DOHH2 (cell line): ENCODE measurements around the gene MEI4.

Source experiments
- H3F3A ChIP-seq: fragments of 200-600 bp; sonication (generic), shearing (Covaris generic); 2 replicates; pipeline ENCODE4 v1.6.0; 2016; ENCODE audit warnings: antibody characterized with exemption, mild to moderate bottlenecking; ENCODE audit not compliant: control insufficient read depth, insufficient read depth
- H3K27ac ChIP-seq: fragments of 200-600 bp; sonication (generic); 2 replicates; pipeline ENCODE4 v1.5.1; 2014; ENCODE audit warnings: low read depth, mild to moderate bottlenecking, low read length, moderate library complexity
- H3K27me3 ChIP-seq: fragments of 200-600 bp; sonication (generic); 2 replicates; pipeline ENCODE4 v1.6.1; 2014; ENCODE audit warnings: mild to moderate bottlenecking, low read length, mixed read lengths; ENCODE audit not compliant: control insufficient read depth
- H3K36me3 ChIP-seq: fragments of 200-600 bp; sonication (generic); 2 replicates; pipeline ENCODE4 v1.6.1; 2014; ENCODE audit warnings: mild to moderate bottlenecking, low read length, moderate library complexity, mixed read lengths; ENCODE audit not compliant: control insufficient read depth
- H3K4me1 ChIP-seq: fragments of 200-600 bp; sonication (generic); 2 replicates; pipeline ENCODE4 v1.6.1; 2014; ENCODE audit warnings: mild to moderate bottlenecking, low read length, mixed read lengths; ENCODE audit not compliant: control insufficient read depth
- H3K4me2 ChIP-seq: fragments of 200-600 bp; sonication (generic); 2 replicates; pipeline ENCODE4 v1.6.0; 2014; ENCODE audit warnings: mild to moderate bottlenecking, low read length, moderate library complexity
- H3K4me3 ChIP-seq: fragments of 200-600 bp; sonication (generic); 2 replicates; pipeline ENCODE4 v1.5.1; 2014; ENCODE audit warnings: mild to moderate bottlenecking, low read length, mixed read lengths
- H3K79me2 ChIP-seq: fragments of 200-600 bp; sonication (generic); 2 replicates; pipeline ENCODE4 v1.6.1; 2014; ENCODE audit warnings: mild to moderate bottlenecking, low read length, mixed read lengths; ENCODE audit not compliant: control insufficient read depth
- H3K9me2 ChIP-seq: fragments of 200-600 bp; sonication (generic); replicated peaks from 2 replicates; pipeline ENCODE4 v1.6.1; 2014; ENCODE audit warnings: mild to moderate bottlenecking, low read length, mixed read lengths; ENCODE audit not compliant: control insufficient read depth
- H3K9me3 ChIP-seq: fragments of 200-600 bp; sonication (generic); 2 replicates; pipeline ENCODE4 v1.6.1; 2014; ENCODE audit warnings: antibody characterized with exemption, low read length, mixed read lengths; ENCODE audit not compliant: control insufficient read depth, insufficient read depth
- H4K20me1 ChIP-seq: fragments of 200-600 bp; sonication (generic); 2 replicates; pipeline ENCODE4 v1.6.0; 2014; ENCODE audit warnings: low read depth, mild to moderate bottlenecking, antibody characterized with exemption, low read length, moderate library complexity; ENCODE audit not compliant: control insufficient read depth, insufficient read depth
- CTCF ChIP-seq: fragments of 200-600 bp; sonication (generic); IDR thresholded peaks from one replicate; pipeline ENCODE4 v1.5.1; 2014; ENCODE audit warnings: antibody characterized with exemption, mild to moderate bottlenecking, low read depth, low read length; ENCODE audit not compliant: poor library complexity, severe bottlenecking
- EZH2phosphoT487 ChIP-seq: fragments of 200-600 bp; sonication (generic); IDR thresholded peaks from 2 replicates; pipeline ENCODE4 v1.6.1; 2017; ENCODE audit warnings: borderline replicate concordance, mild to moderate bottlenecking, antibody characterized with exemption, low read length, moderate library complexity, mixed read lengths

MEI4 gene

DNA sequence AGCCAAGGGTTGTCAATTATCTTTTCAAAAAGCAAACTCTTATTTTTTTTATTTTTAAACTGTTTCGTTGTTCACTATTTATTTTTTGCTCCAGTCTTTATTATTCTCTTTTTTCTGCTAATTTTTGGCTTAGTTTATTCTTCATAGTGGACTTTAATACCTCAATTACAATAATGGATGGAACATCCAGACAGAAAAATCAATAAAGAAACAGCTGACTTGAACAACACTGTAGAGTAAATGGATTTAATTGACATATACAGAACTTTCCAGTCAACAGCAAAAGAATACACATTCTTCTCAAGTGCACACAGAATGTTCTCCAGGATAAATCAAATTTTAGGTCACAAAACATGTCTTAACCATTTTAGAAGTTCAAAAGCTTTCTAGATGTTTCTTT is 111.5 kb downstream of the MEI4 start:
- H3K4me2 ChIP-seq = no peak overlapping the region
- no peaks in the 10 kb centered on the region for H3K36me3 ChIP-seq
- no peaks in the 10 kb centered on the region for H3K9me2 ChIP-seq
- no peaks in the 10 kb centered on the region for H3K4me1 ChIP-seq
- H3K4me3 ChIP-seq = no peak overlapping the region
- no peaks in the 10 kb centered on the region for H3F3A ChIP-seq
- TF ChIP-seq CTCF (no peak), EZH2phosphoT487 (no peak)
- no peaks in the 10 kb centered on the region for H3K79me2 ChIP-seq
- H3K27ac ChIP-seq = no peak overlapping the region
- no peaks in the 10 kb centered on the region for H4K20me1 ChIP-seq
- H3K27me3 ChIP-seq = no peaks in the 10 kb centered on the region
- no peaks in the 10 kb centered on the region for H3K9me3 ChIP-seq

DNA sequence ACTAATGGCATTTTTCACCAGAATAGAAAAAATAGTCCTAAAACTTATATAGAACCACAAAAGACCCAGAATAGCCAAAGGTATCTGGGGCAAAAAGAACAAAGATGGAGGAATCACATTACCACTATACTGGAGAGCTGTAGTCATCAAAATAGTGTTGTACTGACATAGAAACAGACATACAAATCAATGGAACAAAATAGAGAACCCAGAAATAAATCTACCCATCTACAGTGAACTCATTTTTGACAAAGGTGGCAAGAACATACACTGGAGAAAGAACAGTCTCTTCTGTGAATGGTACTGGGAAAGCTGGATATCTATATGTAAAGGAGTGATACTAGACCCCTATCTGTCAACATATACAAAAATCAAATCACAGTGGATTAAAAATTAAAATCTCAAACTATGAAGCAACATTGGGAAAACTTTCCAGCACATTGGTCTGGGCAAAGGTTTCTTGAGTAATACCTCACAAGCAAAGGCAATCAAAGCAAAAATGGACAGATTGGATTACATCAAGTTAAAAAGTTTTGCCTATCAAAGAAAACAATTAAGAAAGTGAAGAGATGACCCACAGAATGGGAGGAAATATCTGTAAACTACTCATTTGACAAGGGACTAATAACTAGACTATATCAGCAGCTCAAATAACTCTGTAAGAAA is 120.5 kb downstream of the MEI4 start:
- Histone ChIP-seq H3K27ac (no peak overlapping the region), H3K27me3 (no peaks in the 10 kb centered on the region), H3K4me3 (no peak overlapping the region), H3K4me1 (no peaks in the 10 kb centered on the region), H3F3A (no peaks in the 10 kb centered on the region), H3K9me3 (no peaks in the 10 kb centered on the region), H3K4me2 (no peak overlapping the region), H4K20me1 (no peaks in the 10 kb centered on the region), H3K9me2 (no peaks in the 10 kb centered on the region), H3K79me2 (no peaks in the 10 kb centered on the region), H3K36me3 (no peaks in the 10 kb centered on the region)
- TF ChIP-seq EZH2phosphoT487 = no peak

DNA sequence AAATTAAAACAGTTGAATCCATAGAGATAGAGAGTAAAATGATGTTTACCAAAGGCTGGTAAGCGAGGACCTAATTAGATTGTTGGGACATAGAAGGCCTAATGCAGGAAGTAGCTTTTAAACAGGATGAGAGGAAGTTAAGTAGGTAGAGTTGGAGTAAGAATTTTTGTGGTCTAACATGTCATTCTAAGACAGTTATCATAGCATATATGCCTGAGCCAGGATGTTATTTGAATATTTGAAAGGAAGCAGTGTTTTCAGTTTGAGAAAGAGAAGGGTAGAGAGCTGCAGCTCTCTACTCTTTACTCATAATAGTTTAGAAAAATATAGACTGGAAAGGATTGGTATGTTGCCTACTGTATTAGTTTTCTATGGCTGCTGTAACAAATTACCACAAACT is 121.6 kb downstream of the MEI4 start:
- TF ChIP-seq EZH2phosphoT487 (no peak), CTCF (no peak)
- H3K9me3 ChIP-seq = no peaks in the 10 kb centered on the region
- no peak overlapping the region for H3K4me3 ChIP-seq
- H3K27ac ChIP-seq = no peak overlapping the region
- H3F3A ChIP-seq = no peaks in the 10 kb centered on the region
- no peaks in the 10 kb centered on the region for H4K20me1 ChIP-seq
- no peaks in the 10 kb centered on the region for H3K27me3 ChIP-seq
- no peaks in the 10 kb centered on the region for H3K79me2 ChIP-seq
- H3K9me2 ChIP-seq = no peaks in the 10 kb centered on the region
- H3K4me2 ChIP-seq = no peak overlapping the region
- H3K4me1 ChIP-seq = no peaks in the 10 kb centered on the region
- no peaks in the 10 kb centered on the region for H3K36me3 ChIP-seq

GRCh38 chr6:77776441-77776840 is 123.6 kb downstream of the MEI4 start:
- no peak overlapping the region for H3K4me2 ChIP-seq
- H3K27ac ChIP-seq = no peak overlapping the region
- H3F3A ChIP-seq = no peaks in the 10 kb centered on the region
- H3K27me3 ChIP-seq = no peaks in the 10 kb centered on the region
- TF ChIP-seq EZH2phosphoT487 (no peak), CTCF (no peak)
- H3K9me2 ChIP-seq = no peaks in the 10 kb centered on the region
- no peaks in the 10 kb centered on the region for H3K79me2 ChIP-seq
- no peaks in the 10 kb centered on the region for H3K9me3 ChIP-seq
- no peaks in the 10 kb centered on the region for H4K20me1 ChIP-seq
- H3K4me3 ChIP-seq = no peak overlapping the region
- no peaks in the 10 kb centered on the region for H3K36me3 ChIP-seq
- H3K4me1 ChIP-seq = no peaks in the 10 kb centered on the region
